GM10266 (cell line): Measurements from ENCODE around the gene MINK1.

Experiments
- DNase-seq: peaks from one replicate; pipeline ENCODE4 v3.0.0; 2012; ENCODE audit errors: extremely low spot score
- TF ChIP-seq, protein P1 (sequence below): IDR thresholded peaks from 2 replicates; pipeline ENCODE4 v1.5.1; 2012; ENCODE audit warnings: mild to moderate bottlenecking, low read depth; ENCODE audit not compliant: control insufficient read depth, insufficient read depth; ENCODE audit errors: missing control alignments

The MINK1 gene

DNA sequence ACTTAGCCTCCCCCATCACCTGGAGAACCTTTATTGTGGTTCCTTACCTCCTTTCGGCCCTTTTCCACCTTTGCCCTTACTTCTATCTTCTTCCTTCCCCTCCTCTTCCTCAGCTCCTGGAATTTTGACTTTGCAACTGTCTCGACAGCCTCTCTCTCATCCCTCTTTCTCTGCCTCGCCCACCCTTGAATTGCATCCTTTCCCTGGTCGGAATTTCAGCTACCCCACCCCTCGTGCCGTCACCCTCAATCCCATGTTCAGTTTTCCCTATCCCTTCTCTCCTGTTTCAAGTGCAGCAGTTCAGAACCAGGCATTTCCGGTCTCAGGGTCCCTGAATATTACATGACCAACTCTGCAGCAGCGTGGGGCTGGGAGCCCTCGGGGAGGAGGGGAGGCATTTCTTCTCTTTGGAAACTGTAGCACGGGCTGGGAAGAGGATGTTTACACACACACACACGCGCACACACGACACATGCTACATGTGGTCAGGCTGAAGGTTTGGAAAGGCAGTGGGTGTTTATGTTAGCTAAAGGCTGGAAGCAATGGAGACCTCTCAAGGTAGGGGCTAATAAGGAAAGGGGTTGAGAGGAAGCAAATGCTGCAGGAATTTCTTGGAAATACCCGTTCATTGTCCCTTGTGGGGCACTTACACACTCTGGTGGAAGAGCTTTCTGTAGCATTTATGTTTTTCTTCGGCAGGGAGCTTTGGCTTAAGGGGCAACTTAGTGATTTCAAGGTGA lies 971 bp downstream of the MINK1 start:
- TF ChIP-seq, protein P1, sequence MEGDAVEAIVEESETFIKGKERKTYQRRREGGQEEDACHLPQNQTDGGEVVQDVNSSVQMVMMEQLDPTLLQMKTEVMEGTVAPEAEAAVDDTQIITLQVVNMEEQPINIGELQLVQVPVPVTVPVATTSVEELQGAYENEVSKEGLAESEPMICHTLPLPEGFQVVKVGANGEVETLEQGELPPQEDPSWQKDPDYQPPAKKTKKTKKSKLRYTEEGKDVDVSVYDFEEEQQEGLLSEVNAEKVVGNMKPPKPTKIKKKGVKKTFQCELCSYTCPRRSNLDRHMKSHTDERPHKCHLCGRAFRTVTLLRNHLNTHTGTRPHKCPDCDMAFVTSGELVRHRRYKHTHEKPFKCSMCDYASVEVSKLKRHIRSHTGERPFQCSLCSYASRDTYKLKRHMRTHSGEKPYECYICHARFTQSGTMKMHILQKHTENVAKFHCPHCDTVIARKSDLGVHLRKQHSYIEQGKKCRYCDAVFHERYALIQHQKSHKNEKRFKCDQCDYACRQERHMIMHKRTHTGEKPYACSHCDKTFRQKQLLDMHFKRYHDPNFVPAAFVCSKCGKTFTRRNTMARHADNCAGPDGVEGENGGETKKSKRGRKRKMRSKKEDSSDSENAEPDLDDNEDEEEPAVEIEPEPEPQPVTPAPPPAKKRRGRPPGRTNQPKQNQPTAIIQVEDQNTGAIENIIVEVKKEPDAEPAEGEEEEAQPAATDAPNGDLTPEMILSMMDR = no peak
- DNase-seq = no peak

DNA sequence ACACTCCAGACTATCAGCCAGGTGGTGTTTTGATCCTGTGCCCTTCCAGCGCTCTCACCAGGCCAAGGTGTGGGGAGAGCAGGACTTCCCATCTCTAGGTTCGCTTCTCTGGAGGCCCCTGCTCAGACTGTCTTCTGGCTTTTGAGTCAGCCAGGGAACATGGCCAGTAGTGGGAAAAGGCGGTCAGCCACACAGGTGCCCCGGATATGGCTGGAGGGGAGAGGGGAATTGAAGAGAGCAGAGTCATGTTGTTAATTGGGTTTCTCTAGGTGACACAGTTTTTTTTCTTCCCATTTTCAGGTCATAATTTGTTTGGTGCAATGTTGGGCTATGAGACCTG lies 1.5 kb downstream of the MINK1 start:
- TF ChIP-seq, protein P1 = no peak
- DNase-seq = no peak

GRCh38 chr17:4836221-4836620 lies 3.1 kb downstream of the MINK1 start:
- TF ChIP-seq, protein P1 = no peak
- DNase-seq = no peak

GRCh38 chr17:4837471-4838308 lies 4.5 kb downstream of the MINK1 start:
- DNase-seq = no peak

GRCh38 chr17:4838309-4838785 lies 5.2 kb downstream of the MINK1 start:
- DNase-seq = no peak
- TF ChIP-seq, protein P1 = no peak

More at GRCh38 chr17:4837471-4838308, 4.5 kb downstream of the MINK1 start:
- TF ChIP-seq, protein P1 = no peak

- no peak for DNase-seq
- TF ChIP-seq, protein P1 = no peak
These were observed 6.1 kb downstream of the MINK1 start for GRCh38 chr17:4839221-4839620.
